SK-N-SH (cell line): ENCODE measurements around the gene DNAJC1. TPM values are rescaled to one million over a fixed set of nuclear protein-coding genes. Genes with fewer than 3 reads are reported as not detected.

Experiments
- CTCF ChIA-PET: fragments of 300-600, 350-600 bp; formaldehyde crosslinking; extraction: SDS; loops from one replicate; lab custom pipeline; 2021; lab: Yijun Ruan, JAX
- POLR2A ChIA-PET: fragments of 350-600 bp; sonication (Branson Sonifier 250); formaldehyde crosslinking; extraction: SDS; loops from one replicate; lab custom pipeline; 2020; ENCODE audit warnings: antibody characterized with exemption, inconsistent platforms; lab: Yijun Ruan, JAX
- DNase-seq: peaks from one replicate; pipeline ENCODE4 v3.0.0; 2012
- H2AFZ ChIP-seq: fragments of 200-600 bp; sonication (generic); 2 replicates; pipeline ENCODE4 v1.8.1; 2016; ENCODE audit warnings: antibody characterized with exemption, mild to moderate bottlenecking, low read depth
- H3F3A ChIP-seq: fragments of 200-600 bp; sonication (generic); replicated peaks from 2 replicates; pipeline ENCODE3; 2016; ENCODE audit warnings: antibody characterized with exemption, mild to moderate bottlenecking; ENCODE audit not compliant: insufficient read depth
- H3K27ac ChIP-seq, 2 experiments: fragments of 200-500 bp in 1 of 2; fragments of 200-600 bp in 1 of 2; sonication (Bioruptor generic) in 1 of 2; sonication (generic), shearing (Covaris generic) in 1 of 2; 2 replicates each; pipeline versions ENCODE4 v1.5.1 to v1.6.1; 2014 to 2016; ENCODE audit warnings: low read depth in 2 of 2, inconsistent platforms in 1 of 2, low read length in 1 of 2, mild to moderate bottlenecking in 1 of 2, mixed read lengths in 1 of 2
- H3K27me3 ChIP-seq: fragments of 200-600 bp; sonication (generic), shearing (Covaris generic); 2 replicates; pipeline ENCODE4 v1.6.1; 2016; ENCODE audit warnings: mixed run types; ENCODE audit not compliant: insufficient read depth
- H3K36me3 ChIP-seq, 2 experiments: fragments of 200-500 bp in 1 of 2; fragments of 200-600 bp in 1 of 2; sonication (Bioruptor generic) in 1 of 2; sonication (generic) in 1 of 2; replicated peaks in 1 of 2; 2 replicates each; pipeline versions ENCODE3 to v1.5.1; 2014 to 2016; ENCODE audit warnings: low read length in 1 of 2, mild to moderate bottlenecking in 1 of 2; ENCODE audit not compliant: insufficient read depth in 2 of 2, control insufficient read depth in 1 of 2
- H3K4me1 ChIP-seq, 2 experiments: fragments of 200-500 bp in 1 of 2; fragments of 200-600 bp in 1 of 2; sonication (Bioruptor generic) in 1 of 2; sonication (generic), shearing (Covaris generic) in 1 of 2; 2 replicates each; pipeline versions ENCODE4 v1.5.1 to v1.6.1; 2014 to 2016; ENCODE audit warnings: low read depth in 1 of 2, low read length in 1 of 2, mixed run types in 1 of 2; ENCODE audit not compliant: insufficient read depth in 2 of 2, control insufficient read depth in 1 of 2
- H3K4me2 ChIP-seq: fragments of 200-600 bp; sonication (generic), shearing (Covaris generic); 2 replicates; pipeline ENCODE4 v1.6.1; 2017; ENCODE audit warnings: mixed run types
- H3K4me3 ChIP-seq, 2 experiments: fragments of 200-500 bp in 1 of 2; fragments of 200-600 bp in 1 of 2; sonication (Bioruptor generic) in 1 of 2; sonication (generic), shearing (Covaris generic) in 1 of 2; 2 replicates each; pipeline versions ENCODE4 v1.5.1 to v1.8.1; 2014 to 2016; ENCODE audit warnings: low read depth in 2 of 2, inconsistent platforms in 1 of 2, low read length in 1 of 2, mild to moderate bottlenecking in 1 of 2, mixed read lengths in 1 of 2, moderate library complexity in 1 of 2
- H3K79me2 ChIP-seq: fragments of 200-600 bp; sonication (generic); 2 replicates; pipeline ENCODE4 v1.8.1; 2017; ENCODE audit warnings: mild to moderate bottlenecking; ENCODE audit not compliant: insufficient read depth
- H3K9ac ChIP-seq: fragments of 200-600 bp; sonication (generic); 2 replicates; pipeline ENCODE4 v1.6.1; 2017; ENCODE audit warnings: mixed run types
- H3K9me2 ChIP-seq: fragments of 200-600 bp; sonication (generic); 2 replicates; pipeline ENCODE4 v1.6.1; 2017; ENCODE audit warnings: mixed run types
- H3K9me3 ChIP-seq: fragments of 200-600 bp; sonication (generic); 2 replicates; pipeline ENCODE4 v1.6.1; 2017; ENCODE audit warnings: mixed run types, mild to moderate bottlenecking, moderate library complexity
- H4K20me1 ChIP-seq: fragments of 200-600 bp; sonication (generic); 2 replicates; pipeline ENCODE4 v1.6.1; 2017; ENCODE audit warnings: mild to moderate bottlenecking, mixed run types; ENCODE audit not compliant: insufficient read depth
- CHD2 ChIP-seq: fragments of 150-350 bp; IDR thresholded peaks from 2 replicates; pipeline ENCODE4 v1.6.1; 2018; ENCODE audit warnings: low read length; ENCODE audit not compliant: partially characterized antibody
- EP300 ChIP-seq, 2 experiments: IDR thresholded peaks; 2 replicates each; pipeline versions ENCODE4 v1.4.0 to v1.6.1; 2012; ENCODE audit warnings: borderline replicate concordance in 1 of 2, low read depth in 1 of 2, low read length in 1 of 2
- EZH2phosphoT487 ChIP-seq: fragments of 200-600 bp; sonication (generic); IDR thresholded peaks from 2 replicates; pipeline ENCODE4 v1.6.1; 2017; ENCODE audit warnings: low read depth, mixed run types, mild to moderate bottlenecking, antibody characterized with exemption, moderate library complexity, borderline replicate concordance
- FOSL2 ChIP-seq: IDR thresholded peaks from 2 replicates; pipeline ENCODE4 v1.4.0; 2012; ENCODE audit warnings: low read depth, mild to moderate bottlenecking, moderate library complexity, borderline replicate concordance
- GATA2 ChIP-seq: sonication (generic); formaldehyde crosslinking; IDR thresholded peaks from 2 replicates; pipeline ENCODE4 v1.5.0; 2020; ENCODE audit warnings: mild to moderate bottlenecking, missing genetic modification reagents
- MAX ChIP-seq: IDR thresholded peaks from 2 replicates; pipeline ENCODE4 v1.4.0; 2012; ENCODE audit warnings: low read depth
- MEF2A ChIP-seq: IDR thresholded peaks from 2 replicates; pipeline ENCODE4 v1.4.0; 2012; ENCODE audit warnings: low read depth, borderline replicate concordance
- NRF1 ChIP-seq: IDR thresholded peaks from 2 replicates; pipeline ENCODE4 v1.6.1; 2012; ENCODE audit warnings: low read depth, mild to moderate bottlenecking, low read length
- POLR2AphosphoS5 ChIP-seq: IDR thresholded peaks from 2 replicates; pipeline ENCODE4 v1.6.1; 2012; ENCODE audit warnings: low read depth, low read length
- RAD21 ChIP-seq: IDR thresholded peaks from 2 replicates; pipeline ENCODE4 v1.6.1; 2012; ENCODE audit warnings: mild to moderate bottlenecking, low read length
- RFX5 ChIP-seq: IDR thresholded peaks from 2 replicates; pipeline ENCODE4 v1.6.1; 2012; ENCODE audit warnings: mild to moderate bottlenecking, improper control_type of control experiment, low read length
- RXRA ChIP-seq: IDR thresholded peaks from 2 replicates; pipeline ENCODE4 v1.4.0; 2012; ENCODE audit warnings: low read depth, mild to moderate bottlenecking, borderline replicate concordance
- SIN3A ChIP-seq: IDR thresholded peaks from 2 replicates; pipeline ENCODE4 v1.6.1; 2012; ENCODE audit warnings: low read depth, mild to moderate bottlenecking, low read length, moderate library complexity, borderline replicate concordance
- SMC3 ChIP-seq: IDR thresholded peaks from 2 replicates; pipeline ENCODE4 v1.6.1; 2012; ENCODE audit warnings: low read depth, low read length, improper control_type of control experiment
- TCF12 ChIP-seq: IDR thresholded peaks from 2 replicates; pipeline ENCODE4 v1.4.0; 2012
- TEAD4 ChIP-seq: IDR thresholded peaks from 2 replicates; pipeline ENCODE4 v1.4.0; 2012; ENCODE audit warnings: mild to moderate bottlenecking, borderline replicate concordance; ENCODE audit not compliant: insufficient read depth
- WGBS: methylation state at CpG from one replicate; pipeline ENCODE4 v1.1.6; 2017; ENCODE audit warnings: low lambda C conversion rate; 5-methylcytosine and 5-hydroxymethylcytosine counted together
- polyA plus RNA-seq, 3 experiments: library from polyadenylated mRNA; depleted of rRNA; stranded (reverse); fragments of >200 nt; gene quantifications; 2 replicates each; pipeline ENCODE4 v1.2.3, GENCODE V29; 2012
- TF ChIP-seq, protein P1 (sequence below): fragments of 150-350 bp; IDR thresholded peaks from 2 replicates; pipeline ENCODE4 v1.6.1; 2017; ENCODE audit warnings: antibody characterized with exemption, low read length, low read depth, borderline replicate concordance
- TF ChIP-seq, protein P2 (sequence below): fragments of 150-350 bp; IDR thresholded peaks from 2 replicates; pipeline ENCODE4 v1.6.1; 2016; ENCODE audit warnings: mild to moderate bottlenecking, low read depth, low read length
- TF ChIP-seq, protein P3 (sequence below): IDR thresholded peaks from 2 replicates; pipeline ENCODE4 v1.4.0; 2012; ENCODE audit warnings: low read depth, borderline replicate concordance

The DNAJC1 gene
- polyA plus RNA-seq, 1 of the 3 experiments (the other 2 are of a cell fraction): 9.3 TPM

DNA sequence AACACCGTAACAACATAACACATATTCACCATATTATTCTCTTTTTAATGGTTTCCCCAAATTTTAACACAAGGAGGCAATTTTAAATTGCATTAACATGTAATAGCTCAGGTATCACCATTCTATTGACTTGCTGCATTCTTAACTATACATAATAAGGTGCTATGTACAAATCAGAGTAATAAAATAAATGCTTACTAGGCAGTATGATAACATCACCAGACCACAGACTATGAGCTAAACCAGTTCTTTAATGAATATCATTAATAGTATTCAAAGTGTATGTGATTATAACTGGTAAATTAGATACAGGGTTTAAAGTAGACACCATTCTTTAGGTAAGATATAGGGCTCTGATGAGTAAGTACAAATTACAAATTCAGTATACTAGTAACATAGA, 226.6 kb downstream of the DNAJC1 start:
- H2AFZ ChIP-seq: no peak overlapping the region
- H3F3A ChIP-seq: no peaks in the 10 kb centered on the region
- no peaks in the 10 kb centered on the region for H3K9me3 ChIP-seq
- no peak overlapping the region for H3K4me2 ChIP-seq
- no peaks in the 10 kb centered on the region for H3K36me3 ChIP-seq
- H3K27ac ChIP-seq: no peak overlapping the region
- no peaks in the 10 kb centered on the region for H3K79me2 ChIP-seq
- no peak overlapping the region for H3K9ac ChIP-seq
- ChIA-PET POLR2A (no interaction called here), CTCF (interaction anchor here (1.2 kb wide), 1 partner anchor 45 kb away, joined by 3 read pairs; no protein-coding TSS in a partner anchor)
- no peaks in the 10 kb centered on the region for H4K20me1 ChIP-seq
- no peak overlapping the region for H3K4me3 ChIP-seq
- 97% methylated on average over 1 of the region's 1 CpG for WGBS
- H3K27me3 ChIP-seq: no peaks in the 10 kb centered on the region
- no peaks in the 10 kb centered on the region for H3K4me1 ChIP-seq
- H3K9me2 ChIP-seq: no peaks in the 10 kb centered on the region
- TF ChIP-seq MAX (no peak), RXRA (no peak), EZH2phosphoT487 (no peak), CHD2 (no peak), GATA2 (CRISPR knock-in tag) (no peak), RAD21 (no peak), TEAD4 (no peak), RFX5 (no peak), NRF1 (no peak), TCF12 (no peak), SIN3A (no peak), SMC3 (no peak), MEF2A (no peak), POLR2AphosphoS5 (no peak), EP300 (IDR thresholded peaks at IDR 0.05; ENCODE audit: borderline replicate concordance in 1 of 2, low read depth in 1 of 2, low read length in 1 of 2) (no peak), FOSL2 (no peak)
- TF ChIP-seq, protein P1, sequence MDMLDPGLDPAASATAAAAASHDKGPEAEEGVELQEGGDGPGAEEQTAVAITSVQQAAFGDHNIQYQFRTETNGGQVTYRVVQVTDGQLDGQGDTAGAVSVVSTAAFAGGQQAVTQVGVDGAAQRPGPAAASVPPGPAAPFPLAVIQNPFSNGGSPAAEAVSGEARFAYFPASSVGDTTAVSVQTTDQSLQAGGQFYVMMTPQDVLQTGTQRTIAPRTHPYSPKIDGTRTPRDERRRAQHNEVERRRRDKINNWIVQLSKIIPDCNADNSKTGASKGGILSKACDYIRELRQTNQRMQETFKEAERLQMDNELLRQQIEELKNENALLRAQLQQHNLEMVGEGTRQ: no peak
- TF ChIP-seq, protein P2, sequence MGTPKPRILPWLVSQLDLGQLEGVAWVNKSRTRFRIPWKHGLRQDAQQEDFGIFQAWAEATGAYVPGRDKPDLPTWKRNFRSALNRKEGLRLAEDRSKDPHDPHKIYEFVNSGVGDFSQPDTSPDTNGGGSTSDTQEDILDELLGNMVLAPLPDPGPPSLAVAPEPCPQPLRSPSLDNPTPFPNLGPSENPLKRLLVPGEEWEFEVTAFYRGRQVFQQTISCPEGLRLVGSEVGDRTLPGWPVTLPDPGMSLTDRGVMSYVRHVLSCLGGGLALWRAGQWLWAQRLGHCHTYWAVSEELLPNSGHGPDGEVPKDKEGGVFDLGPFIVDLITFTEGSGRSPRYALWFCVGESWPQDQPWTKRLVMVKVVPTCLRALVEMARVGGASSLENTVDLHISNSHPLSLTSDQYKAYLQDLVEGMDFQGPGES: no peak
- TF ChIP-seq, protein P3, sequence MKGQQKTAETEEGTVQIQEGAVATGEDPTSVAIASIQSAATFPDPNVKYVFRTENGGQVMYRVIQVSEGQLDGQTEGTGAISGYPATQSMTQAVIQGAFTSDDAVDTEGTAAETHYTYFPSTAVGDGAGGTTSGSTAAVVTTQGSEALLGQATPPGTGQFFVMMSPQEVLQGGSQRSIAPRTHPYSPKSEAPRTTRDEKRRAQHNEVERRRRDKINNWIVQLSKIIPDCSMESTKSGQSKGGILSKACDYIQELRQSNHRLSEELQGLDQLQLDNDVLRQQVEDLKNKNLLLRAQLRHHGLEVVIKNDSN: no peak
- DNase-seq: no peak
